Loucy (cell line): ENCODE data around the gene PAFAH1B2.
"Not testable (repeated sequence)": the region's sequence is repeated elsewhere in the genome, so short reads cannot be mapped to it uniquely, and the experiment has no call there.

Experiments
- H2AFZ ChIP-seq: fragments of 200-600 bp; sonication (generic); 2 replicates; pipeline ENCODE4 v1.6.0; 2016; ENCODE audit warnings: antibody characterized with exemption, mild to moderate bottlenecking, low read length, moderate library complexity
- H3F3A ChIP-seq: fragments of 200-600 bp; 2 replicates; pipeline ENCODE4 v1.6.0; 2016; ENCODE audit warnings: antibody characterized with exemption, low read depth, mild to moderate bottlenecking
- H3K27me3 ChIP-seq: fragments of 200-600 bp; sonication (generic); 2 replicates; pipeline ENCODE4 v1.6.1; 2014; ENCODE audit warnings: low read length, mild to moderate bottlenecking; ENCODE audit not compliant: insufficient read depth, poor library complexity, severe bottlenecking
- H3K36me3 ChIP-seq: fragments of 200-600 bp; sonication (generic); 2 replicates; pipeline ENCODE4 v1.6.1; 2016; ENCODE audit warnings: low read length; ENCODE audit not compliant: insufficient read depth
- H3K4me1 ChIP-seq: fragments of 200-600 bp; sonication (generic); 2 replicates; pipeline ENCODE4 v1.5.1; 2014; ENCODE audit warnings: low read length, mild to moderate bottlenecking; ENCODE audit not compliant: insufficient read depth, poor library complexity, severe bottlenecking
- H3K4me2 ChIP-seq: fragments of 200-600 bp; sonication (generic); 2 replicates; pipeline ENCODE4 v1.6.0; 2014; ENCODE audit warnings: antibody characterized with exemption, low read length, low read depth, mild to moderate bottlenecking; ENCODE audit not compliant: poor library complexity, severe bottlenecking
- H3K4me3 ChIP-seq: fragments of 200-600 bp; sonication (generic); 2 replicates; pipeline ENCODE4 v1.5.1; 2014; ENCODE audit warnings: low read length, mild to moderate bottlenecking, mixed read lengths; ENCODE audit not compliant: poor library complexity, severe bottlenecking
- H3K79me2 ChIP-seq: fragments of 200-600 bp; sonication (generic); 2 replicates; pipeline ENCODE4 v1.6.1; 2014; ENCODE audit warnings: low read length; ENCODE audit not compliant: insufficient read depth
- H3K9ac ChIP-seq: fragments of 200-600 bp; sonication (generic); 2 replicates; pipeline ENCODE4 v1.6.0; 2014; ENCODE audit warnings: mild to moderate bottlenecking, low read depth, low read length, moderate library complexity; ENCODE audit not compliant: poor library complexity, severe bottlenecking
- H3K9me2 ChIP-seq: fragments of 200-600 bp; sonication (generic); replicated peaks from 2 replicates; pipeline ENCODE4 v1.6.1; 2016; ENCODE audit warnings: low read depth, low read length, mixed read lengths
- H3K9me3 ChIP-seq: fragments of 200-600 bp; sonication (generic); 2 replicates; pipeline ENCODE4 v1.6.1; 2014; ENCODE audit warnings: mild to moderate bottlenecking, antibody characterized with exemption, low read length, low read depth; ENCODE audit not compliant: insufficient read depth
- H4K20me1 ChIP-seq: fragments of 200-600 bp; sonication (generic); 2 replicates; pipeline ENCODE4 v1.6.0; 2014; ENCODE audit warnings: antibody characterized with exemption, low read length, mild to moderate bottlenecking; ENCODE audit not compliant: insufficient read depth, poor library complexity, severe bottlenecking
- EZH2phosphoT487 ChIP-seq: fragments of 200-600 bp; IDR thresholded peaks from 2 replicates; pipeline ENCODE4 v1.6.1; 2018; ENCODE audit warnings: antibody characterized with exemption, mild to moderate bottlenecking, moderate library complexity, borderline replicate concordance
- TF ChIP-seq, protein P1 (sequence below): fragments of 200-600 bp; sonication (generic); conservative IDR thresholded peaks from 2 replicates; pipeline ENCODE4 v1.5.1; 2014; ENCODE audit warnings: mild to moderate bottlenecking, antibody characterized with exemption, low read length

PAFAH1B2 gene

GRCh38 chr11:117182551-117182935 lies 38.5 kb downstream of the PAFAH1B2 start:
- no peak overlapping the region for H3K9ac ChIP-seq
- H3K4me1 ChIP-seq = peaks cover 22% of the 10 kb centered on the region
- TF ChIP-seq, protein P1, sequence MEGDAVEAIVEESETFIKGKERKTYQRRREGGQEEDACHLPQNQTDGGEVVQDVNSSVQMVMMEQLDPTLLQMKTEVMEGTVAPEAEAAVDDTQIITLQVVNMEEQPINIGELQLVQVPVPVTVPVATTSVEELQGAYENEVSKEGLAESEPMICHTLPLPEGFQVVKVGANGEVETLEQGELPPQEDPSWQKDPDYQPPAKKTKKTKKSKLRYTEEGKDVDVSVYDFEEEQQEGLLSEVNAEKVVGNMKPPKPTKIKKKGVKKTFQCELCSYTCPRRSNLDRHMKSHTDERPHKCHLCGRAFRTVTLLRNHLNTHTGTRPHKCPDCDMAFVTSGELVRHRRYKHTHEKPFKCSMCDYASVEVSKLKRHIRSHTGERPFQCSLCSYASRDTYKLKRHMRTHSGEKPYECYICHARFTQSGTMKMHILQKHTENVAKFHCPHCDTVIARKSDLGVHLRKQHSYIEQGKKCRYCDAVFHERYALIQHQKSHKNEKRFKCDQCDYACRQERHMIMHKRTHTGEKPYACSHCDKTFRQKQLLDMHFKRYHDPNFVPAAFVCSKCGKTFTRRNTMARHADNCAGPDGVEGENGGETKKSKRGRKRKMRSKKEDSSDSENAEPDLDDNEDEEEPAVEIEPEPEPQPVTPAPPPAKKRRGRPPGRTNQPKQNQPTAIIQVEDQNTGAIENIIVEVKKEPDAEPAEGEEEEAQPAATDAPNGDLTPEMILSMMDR = no peak
- no peak for TF ChIP-seq EZH2phosphoT487
- no peaks in the 10 kb centered on the region for H3K79me2 ChIP-seq
- no peaks in the 10 kb centered on the region for H3K9me3 ChIP-seq
- H3K9me2 ChIP-seq = no peaks in the 10 kb centered on the region
- H3K36me3 ChIP-seq = no peaks in the 10 kb centered on the region
- H2AFZ ChIP-seq = no peak overlapping the region
- H3F3A ChIP-seq = peaks cover 5% of the 10 kb centered on the region; the same call in 1 of the 2 replicates
- H3K4me2 ChIP-seq = no peak overlapping the region
- no peaks in the 10 kb centered on the region for H3K27me3 ChIP-seq
- no peak overlapping the region for H3K4me3 ChIP-seq
- no peaks in the 10 kb centered on the region for H4K20me1 ChIP-seq

- H3K4me1 ChIP-seq = peaks cover 18% of the 10 kb centered on the region
- not testable (repeated sequence) for H4K20me1 ChIP-seq, H3K79me2 ChIP-seq, H3F3A ChIP-seq, H3K9ac ChIP-seq, H2AFZ ChIP-seq, H3K27me3 ChIP-seq, H3K9me3 ChIP-seq, H3K4me2 ChIP-seq, H3K36me3 ChIP-seq, H3K9me2 ChIP-seq, H3K4me3 ChIP-seq
Observed at GRCh38 chr11:117183178-117183577, 39.1 kb downstream of the PAFAH1B2 start.

DNA sequence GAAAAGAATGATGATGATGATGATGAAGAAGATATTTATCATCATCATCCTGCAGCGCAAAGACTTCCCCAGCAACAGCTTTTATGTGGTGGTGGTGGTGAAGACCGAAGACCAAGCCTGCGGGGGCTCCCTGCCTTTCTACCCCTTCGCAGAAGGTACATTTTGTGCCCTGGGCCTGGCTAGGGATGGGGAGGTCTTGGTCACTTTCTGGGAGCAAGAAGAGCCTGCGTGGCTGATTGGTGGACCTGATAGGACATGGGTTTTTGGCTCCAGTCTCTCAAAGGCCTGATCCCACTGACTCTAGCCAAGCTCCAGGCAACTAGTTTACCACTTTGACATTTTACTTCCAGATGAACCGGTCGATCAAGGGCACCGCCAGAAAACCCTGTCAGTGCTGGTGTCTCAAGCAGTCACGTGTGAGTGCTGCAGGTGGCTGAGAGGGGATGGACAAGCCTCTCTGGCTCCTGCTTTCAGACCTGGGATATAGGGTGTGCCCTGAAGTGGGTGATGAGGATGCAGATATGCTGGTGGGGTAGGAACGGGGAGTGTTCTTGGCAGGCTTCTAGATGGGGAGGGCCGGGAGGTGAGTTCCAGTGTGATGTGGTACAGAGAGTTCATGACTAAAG lies 39.8 kb downstream of the PAFAH1B2 start:
- Histone ChIP-seq H3K4me1 (peaks cover 15% of the 10 kb centered on the region), H3K79me2 (no peaks in the 10 kb centered on the region)

More for the DNA sequence above, 39.8 kb downstream of the PAFAH1B2 start:
- H3K9ac ChIP-seq = no peak overlapping the region
- no peaks in the 10 kb centered on the region for H3K27me3 ChIP-seq
- H3F3A ChIP-seq = peaks cover 5% of the 10 kb centered on the region; the same call in 1 of the 2 replicates
- no peaks in the 10 kb centered on the region for H3K9me2 ChIP-seq
- TF ChIP-seq, protein P1 = no peak
- TF ChIP-seq EZH2phosphoT487 = no peak
- H3K4me3 ChIP-seq = no peak overlapping the region
- no peaks in the 10 kb centered on the region for H3K9me3 ChIP-seq
- H3K4me2 ChIP-seq = no peak overlapping the region
- H3K36me3 ChIP-seq = no peaks in the 10 kb centered on the region
- H2AFZ ChIP-seq = no peak overlapping the region
- H4K20me1 ChIP-seq = no peaks in the 10 kb centered on the region
